Neuronal stem cell (in vitro differentiated cells): ENCODE measurements around the gene OLFML1.

ENCODE experiments used
- DNase-seq: peaks from one replicate; pipeline ENCODE4 v3.0.0-alpha.2; 2013; ENCODE audit warnings: low spot score
- H2AFZ ChIP-seq: one replicate; pipeline ENCODE4 v1.6.1; 2013; ENCODE audit warnings: mild to moderate bottlenecking, low read length, inconsistent platforms
- H2AK5ac ChIP-seq: 2 replicates; pipeline ENCODE4 v1.6.1; 2013; ENCODE audit warnings: low read depth, mild to moderate bottlenecking, inconsistent platforms, low read length, moderate library complexity, mixed read lengths
- H2BK120ac ChIP-seq: 2 replicates; pipeline ENCODE4 v1.6.1; 2013; ENCODE audit warnings: low read depth, mild to moderate bottlenecking, inconsistent platforms, low read length, moderate library complexity, mixed read lengths
- H2BK12ac ChIP-seq: one replicate; pipeline ENCODE4 v1.6.1; 2013; ENCODE audit warnings: low read length, inconsistent platforms
- H2BK15ac ChIP-seq: 2 replicates; pipeline ENCODE4 v1.6.1; 2013; ENCODE audit warnings: mild to moderate bottlenecking, low read length, inconsistent platforms, mixed read lengths
- H2BK5ac ChIP-seq: one replicate; pipeline ENCODE4 v1.6.1; 2013; ENCODE audit warnings: inconsistent platforms, mild to moderate bottlenecking, low read length, moderate library complexity
- H3K14ac ChIP-seq: one replicate; pipeline ENCODE4 v1.6.1; 2013; ENCODE audit warnings: low read length, inconsistent platforms
- H3K18ac ChIP-seq: 2 replicates; pipeline ENCODE4 v1.6.1; 2013; ENCODE audit warnings: low read length, inconsistent platforms
- H3K23ac ChIP-seq: 2 replicates; pipeline ENCODE4 v1.6.1; 2013; ENCODE audit warnings: low read depth, mild to moderate bottlenecking, mixed read lengths, low read length, inconsistent platforms; ENCODE audit not compliant: poor library complexity
- H3K27ac ChIP-seq: replicated peaks from 3 replicates; pipeline ENCODE4 v1.5.1; 2013; ENCODE audit warnings: low read length, inconsistent platforms
- H3K27me3 ChIP-seq, 3 experiments: 2 replicates each; pipeline ENCODE4 v1.6.1; 2013; ENCODE audit warnings: low read length in 3 of 3, mild to moderate bottlenecking in 2 of 3, inconsistent platforms in 1 of 3, low read depth in 1 of 3, mixed read lengths in 1 of 3, moderate library complexity in 1 of 3; ENCODE audit not compliant: control insufficient read depth in 3 of 3, insufficient read depth in 3 of 3
- H3K36me3 ChIP-seq, 2 donors: replicated peaks in 1 of 2; 2 replicates each; pipeline ENCODE4 v1.6.1; 2013; ENCODE audit warnings: low read length in 2 of 2; ENCODE audit not compliant: control insufficient read depth in 2 of 2, insufficient read depth in 2 of 2
- H3K4ac ChIP-seq: 2 replicates; pipeline ENCODE4 v1.6.1; 2013; ENCODE audit warnings: inconsistent platforms, mild to moderate bottlenecking, low read length, moderate library complexity
- H3K4me1 ChIP-seq, 2 donors: 1 replicate in 1 of 2; 2 replicates in 1 of 2; pipeline ENCODE4 v1.6.1; 2013; ENCODE audit warnings: low read length in 2 of 2, low read depth in 1 of 2; ENCODE audit not compliant: control insufficient read depth in 2 of 2, insufficient read depth in 1 of 2
- H3K4me2 ChIP-seq: one replicate; pipeline ENCODE4 v1.6.1; 2013; ENCODE audit warnings: mild to moderate bottlenecking, low read length, inconsistent platforms; ENCODE audit not compliant: insufficient read depth, poor library complexity, severe bottlenecking
- H3K4me3 ChIP-seq, 2 donors: 2 replicates each; pipeline ENCODE4 v1.5.1; 2013; ENCODE audit warnings: low read length in 2 of 2, mild to moderate bottlenecking in 2 of 2, inconsistent platforms in 1 of 2, moderate library complexity in 1 of 2
- H3K79me1 ChIP-seq: one replicate; pipeline ENCODE4 v1.6.1; 2013; ENCODE audit warnings: low read depth, mild to moderate bottlenecking, inconsistent platforms, low read length, moderate library complexity
- H3K9ac ChIP-seq: one replicate; pipeline ENCODE4 v1.6.1; 2013; ENCODE audit warnings: mild to moderate bottlenecking, low read depth, low read length, inconsistent platforms; ENCODE audit not compliant: poor library complexity
- H3K9me3 ChIP-seq, 2 donors: replicated peaks in 1 of 2; 2 replicates each; pipeline versions ENCODE3 to v1.6.1; 2013; ENCODE audit warnings: low read length in 2 of 2, mild to moderate bottlenecking in 2 of 2, inconsistent platforms in 1 of 2, low read depth in 1 of 2, mixed read lengths in 1 of 2, moderate library complexity in 1 of 2; ENCODE audit not compliant: control insufficient read depth in 2 of 2, insufficient read depth in 1 of 2
- H4K8ac ChIP-seq: one replicate; pipeline ENCODE4 v1.6.1; 2013; ENCODE audit warnings: low read depth, mild to moderate bottlenecking, inconsistent platforms, low read length, moderate library complexity
- H4K91ac ChIP-seq: one replicate; pipeline ENCODE4 v1.6.1; 2013; ENCODE audit warnings: low read length, low read depth, mild to moderate bottlenecking, inconsistent platforms; ENCODE audit not compliant: poor library complexity
- WGBS, 2 donors: extraction: QIAGEN DNeasy Blood & Tissue Kit; methylation state at CpG; one replicate each; pipeline ENCODE4 v1.1.7; 2013; ENCODE audit warnings: missing lambda C conversion rate in 2 of 2, mixed read lengths in 1 of 2; ENCODE audit not compliant: insufficient read length in 2 of 2, insufficient replicate concordance in 1 of 2; ENCODE audit errors: extremely low coverage in 2 of 2; 5-methylcytosine and 5-hydroxymethylcytosine counted together

OLFML1 gene

DNA sequence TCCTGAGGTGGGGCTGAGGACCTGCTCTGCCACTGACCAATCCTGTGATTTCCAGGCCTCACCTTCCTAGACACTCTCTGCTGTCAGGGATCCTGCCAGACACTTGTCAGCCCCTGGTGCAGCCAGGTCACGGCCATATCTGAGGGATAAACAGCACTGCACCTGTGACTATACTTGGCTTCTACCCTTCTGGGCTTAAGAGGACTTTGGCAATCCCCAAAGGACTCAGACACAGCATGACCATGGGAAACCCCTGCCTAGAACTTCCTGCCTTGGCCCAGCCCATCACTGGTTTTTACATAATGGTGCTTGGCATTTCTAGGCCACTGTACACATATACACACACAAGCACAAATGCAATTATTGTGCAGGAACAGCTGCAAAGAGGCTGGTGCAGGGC lies 11.6 kb upstream of the OLFML1 start:
- Histone ChIP-seq H3K36me3 (no peaks in the 10 kb centered on the region), H2AFZ (no peak overlapping the region), H3K4ac (no peak overlapping the region), H4K91ac (no peak overlapping the region), H4K8ac (no peak overlapping the region), H3K27ac (no peak overlapping the region), H3K18ac (no peak overlapping the region), H2BK15ac (no peak overlapping the region), H3K9me3 (no peaks in the 10 kb centered on the region), H2BK120ac (no peak overlapping the region), H2AK5ac (no peak overlapping the region), H2BK5ac (no peak overlapping the region), H3K27me3 (no peaks in the 10 kb centered on the region), H3K4me2 (no peak overlapping the region), H3K9ac (peak overlapping the region; percentile 15), H3K4me3 (no peak overlapping the region), H3K4me1 (peaks cover 0 to 2% of the 10 kb centered on the region in 2 donors), H3K79me1 (no peaks in the 10 kb centered on the region), H3K14ac (no peak overlapping the region), H3K23ac (no peak overlapping the region), H2BK12ac (no peak overlapping the region)
- no peak for DNase-seq
- WGBS, 2 donors: no CpG with 5 or more reads among the region's 1 CpG

DNA sequence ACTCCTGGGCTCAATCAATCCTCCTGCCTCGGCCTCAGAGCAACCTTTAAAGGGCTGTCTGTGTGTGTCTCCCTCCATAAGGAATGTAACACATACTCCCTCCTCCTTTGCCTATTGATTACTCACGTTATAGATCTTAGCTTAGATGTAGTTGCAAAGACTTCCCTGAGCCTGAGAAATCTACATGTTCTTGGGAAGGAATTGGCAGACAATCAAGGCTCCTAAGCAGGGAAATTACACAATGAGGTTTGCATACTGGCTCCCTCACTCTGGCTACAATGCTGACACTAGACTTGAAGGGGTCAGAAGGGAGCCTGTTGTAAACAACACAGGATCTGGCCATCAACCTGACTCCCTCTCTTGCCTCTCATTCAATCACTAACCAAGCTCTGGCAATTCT lies 5.2 kb upstream of the OLFML1 start:
- H3K18ac ChIP-seq: no peak overlapping the region
- no peak overlapping the region for H3K14ac ChIP-seq
- no peak for DNase-seq
- H3K36me3 ChIP-seq: no peaks in the 10 kb centered on the region
- no peak overlapping the region for H2AK5ac ChIP-seq
- H2BK5ac ChIP-seq: no peak overlapping the region
- H3K27me3 ChIP-seq: no peaks in the 10 kb centered on the region
- H3K9me3 ChIP-seq: no peaks in the 10 kb centered on the region
- H3K4me3 ChIP-seq: no peak overlapping the region
- no peak overlapping the region for H3K4ac ChIP-seq
- H2BK120ac ChIP-seq: no peak overlapping the region
- H2BK12ac ChIP-seq: no peak overlapping the region
- no peak overlapping the region for H2BK15ac ChIP-seq
- peaks cover 0 to 3% of the 10 kb centered on the region in 2 donors for H3K4me1 ChIP-seq
- H3K9ac ChIP-seq: no peak overlapping the region
- no peak overlapping the region for H4K8ac ChIP-seq
- H3K23ac ChIP-seq: no peak overlapping the region
- no CpG with 5 or more reads among the region's 2 CpGs for WGBS, 2 donors
- H4K91ac ChIP-seq: no peak overlapping the region
- H3K27ac ChIP-seq: no peak overlapping the region
- H2AFZ ChIP-seq: no peak overlapping the region
- H3K79me1 ChIP-seq: no peaks in the 10 kb centered on the region
- no peak overlapping the region for H3K4me2 ChIP-seq

DNA sequence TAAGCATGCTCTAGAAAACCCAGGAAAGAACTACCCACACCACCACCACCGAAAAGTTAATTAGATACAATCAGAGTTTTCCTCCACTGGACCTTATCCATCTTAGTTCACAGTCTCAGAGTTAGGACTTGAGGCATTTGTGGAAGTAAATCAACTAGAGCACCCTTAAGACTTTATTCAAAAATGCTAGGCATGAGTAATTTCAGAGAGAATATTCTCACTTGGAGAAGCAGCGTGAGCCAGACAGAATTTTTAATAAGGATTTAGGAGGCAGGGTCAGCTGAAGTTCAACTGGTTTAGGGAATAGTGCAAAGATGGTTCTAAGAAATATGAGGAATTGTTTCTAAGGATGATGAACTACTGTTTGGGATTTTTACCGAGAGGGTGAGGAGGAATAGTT lies 1.2 kb upstream of the OLFML1 start:
- Histone ChIP-seq H3K36me3 (no peaks in the 10 kb centered on the region), H3K4me2 (no peak overlapping the region), H2AK5ac (no peak overlapping the region), H3K9me3 (no peaks in the 10 kb centered on the region), H2BK12ac (no peak overlapping the region), H2BK15ac (no peak overlapping the region), H3K27ac (no peak overlapping the region), H3K79me1 (no peaks in the 10 kb centered on the region), H2AFZ (no peak overlapping the region), H3K14ac (no peak overlapping the region), H2BK5ac (no peak overlapping the region), H4K91ac (no peak overlapping the region), H3K4ac (no peak overlapping the region), H3K18ac (no peak overlapping the region), H3K9ac (no peak overlapping the region), H2BK120ac (no peak overlapping the region), H4K8ac (no peak overlapping the region), H3K23ac (no peak overlapping the region), H3K27me3 (no peaks in the 10 kb centered on the region), H3K4me3 (no peak overlapping the region), H3K4me1 (peaks cover 0 to 6% of the 10 kb centered on the region in 2 donors)
- no peak for DNase-seq
- no CpG with 5 or more reads among the region's 3 CpGs for WGBS, 2 donors

DNA sequence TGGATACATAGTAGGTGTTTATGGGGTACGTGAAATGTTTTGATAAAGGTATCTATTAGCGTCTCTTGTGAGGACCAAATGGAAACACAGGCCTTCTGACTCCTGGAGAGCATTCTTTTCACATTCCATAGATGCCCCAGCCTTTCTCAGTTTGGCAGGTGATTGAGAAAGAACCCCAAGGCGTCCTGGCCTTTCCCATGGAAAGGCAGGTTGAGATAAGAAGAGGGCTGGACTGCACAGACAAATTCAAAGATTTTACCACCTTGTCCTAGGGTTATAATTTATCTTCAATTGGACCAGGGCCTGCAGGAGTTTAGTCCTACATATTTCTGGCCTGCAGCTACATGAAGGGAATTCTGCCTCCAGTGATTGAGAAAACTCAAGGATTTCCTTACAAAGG lies 661 bp upstream of the OLFML1 start:
- H3K18ac ChIP-seq: no peak overlapping the region
- no peak overlapping the region for H3K23ac ChIP-seq
- H3K4me1 ChIP-seq: peaks cover 0 to 6% of the 10 kb centered on the region in 2 donors
- H3K9ac ChIP-seq: no peak overlapping the region
- H3K4me2 ChIP-seq: no peak overlapping the region
- no peak overlapping the region for H2BK12ac ChIP-seq
- H3K79me1 ChIP-seq: no peaks in the 10 kb centered on the region
- H4K8ac ChIP-seq: no peak overlapping the region
- H4K91ac ChIP-seq: no peak overlapping the region
- no peak for DNase-seq
- no peaks in the 10 kb centered on the region for H3K36me3 ChIP-seq
- H2AFZ ChIP-seq: no peak overlapping the region
- no peaks in the 10 kb centered on the region for H3K27me3 ChIP-seq
- no peak overlapping the region for H3K4ac ChIP-seq
- no peak overlapping the region for H2BK120ac ChIP-seq
- no CpG with 5 or more reads among the region's 3 CpGs for WGBS, 2 donors
- H3K4me3 ChIP-seq: no peak overlapping the region
- no peak overlapping the region for H2AK5ac ChIP-seq
- no peak overlapping the region for H2BK5ac ChIP-seq
- no peaks in the 10 kb centered on the region for H3K9me3 ChIP-seq
- no peak overlapping the region for H3K27ac ChIP-seq
- H3K14ac ChIP-seq: no peak overlapping the region
- H2BK15ac ChIP-seq: no peak overlapping the region
